Hepatocyte (in vitro differentiated cells): ENCODE results near the gene ZNF775.

ENCODE experiments used
- EZH2phosphoT487 ChIP-seq: fragments of 200-600 bp; sonication (generic); IDR thresholded peaks from one replicate; pipeline ENCODE4 v1.6.1; 2018; ENCODE audit warnings: antibody characterized with exemption, mild to moderate bottlenecking, low read depth, moderate library complexity; ENCODE audit not compliant: unreplicated experiment, severe bottlenecking
- TF ChIP-seq, protein P1 (sequence below): fragments of 200-600 bp; sonication (generic); IDR thresholded peaks from 2 replicates; pipeline ENCODE4 v1.5.1; 2016; ENCODE audit warnings: antibody characterized with exemption, mild to moderate bottlenecking; ENCODE audit not compliant: poor library complexity

DNA sequence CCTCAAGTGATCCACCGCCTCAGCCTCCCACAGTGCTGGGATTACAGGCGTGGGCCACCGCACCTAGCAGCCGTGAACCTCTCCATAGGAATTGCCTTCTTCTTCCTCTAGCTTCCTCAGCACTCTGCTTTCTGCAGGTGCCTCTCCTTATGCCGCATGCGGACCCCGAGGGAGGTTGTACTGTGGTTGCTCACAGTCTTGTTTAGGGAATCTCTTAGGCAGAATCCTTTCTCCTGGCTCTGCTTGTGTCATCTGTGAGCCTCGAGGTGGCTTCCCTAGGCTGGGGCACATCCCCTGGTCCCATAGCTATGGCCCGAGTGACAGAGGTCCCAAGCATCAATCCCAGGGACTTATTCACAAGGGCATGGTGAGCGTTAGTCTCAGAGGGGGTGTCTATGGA lies 38.1 kb downstream of the ZNF775 start:
- TF ChIP-seq, protein P1, sequence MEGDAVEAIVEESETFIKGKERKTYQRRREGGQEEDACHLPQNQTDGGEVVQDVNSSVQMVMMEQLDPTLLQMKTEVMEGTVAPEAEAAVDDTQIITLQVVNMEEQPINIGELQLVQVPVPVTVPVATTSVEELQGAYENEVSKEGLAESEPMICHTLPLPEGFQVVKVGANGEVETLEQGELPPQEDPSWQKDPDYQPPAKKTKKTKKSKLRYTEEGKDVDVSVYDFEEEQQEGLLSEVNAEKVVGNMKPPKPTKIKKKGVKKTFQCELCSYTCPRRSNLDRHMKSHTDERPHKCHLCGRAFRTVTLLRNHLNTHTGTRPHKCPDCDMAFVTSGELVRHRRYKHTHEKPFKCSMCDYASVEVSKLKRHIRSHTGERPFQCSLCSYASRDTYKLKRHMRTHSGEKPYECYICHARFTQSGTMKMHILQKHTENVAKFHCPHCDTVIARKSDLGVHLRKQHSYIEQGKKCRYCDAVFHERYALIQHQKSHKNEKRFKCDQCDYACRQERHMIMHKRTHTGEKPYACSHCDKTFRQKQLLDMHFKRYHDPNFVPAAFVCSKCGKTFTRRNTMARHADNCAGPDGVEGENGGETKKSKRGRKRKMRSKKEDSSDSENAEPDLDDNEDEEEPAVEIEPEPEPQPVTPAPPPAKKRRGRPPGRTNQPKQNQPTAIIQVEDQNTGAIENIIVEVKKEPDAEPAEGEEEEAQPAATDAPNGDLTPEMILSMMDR: no peak
- TF ChIP-seq EZH2phosphoT487: no peak
